Ovary (tissue), 3 donors: Measurements from ENCODE around the gene KSR1.

Source experiments
- EP300 ChIP-seq: sonication (generic); formaldehyde crosslinking; IDR thresholded peaks from one replicate; pipeline ENCODE4 v1.6.1; 2017; ENCODE audit warnings: antibody characterized with exemption
- POLR2A ChIP-seq: fragments of 450-650 bp; IDR thresholded peaks from one replicate; pipeline ENCODE4 v1.6.1; 2017; ENCODE audit warnings: antibody characterized with exemption, mild to moderate bottlenecking, moderate library complexity
- TF ChIP-seq, protein P1 (sequence below), 3 donors: fragments of 450-650 bp in 2 of 3; fragments of 200-600 bp in 1 of 3; IDR thresholded peaks; one replicate each; pipeline versions ENCODE4 v1.5.1 to v1.8.0; 2016 to 2022; ENCODE audit warnings: antibody characterized with exemption in 3 of 3, mild to moderate bottlenecking in 1 of 3
- donor health status: DM: no; HTN: no; CAD: no.

- TF ChIP-seq EP300 (no peak), POLR2A (no peak)
- TF ChIP-seq, protein P1, sequence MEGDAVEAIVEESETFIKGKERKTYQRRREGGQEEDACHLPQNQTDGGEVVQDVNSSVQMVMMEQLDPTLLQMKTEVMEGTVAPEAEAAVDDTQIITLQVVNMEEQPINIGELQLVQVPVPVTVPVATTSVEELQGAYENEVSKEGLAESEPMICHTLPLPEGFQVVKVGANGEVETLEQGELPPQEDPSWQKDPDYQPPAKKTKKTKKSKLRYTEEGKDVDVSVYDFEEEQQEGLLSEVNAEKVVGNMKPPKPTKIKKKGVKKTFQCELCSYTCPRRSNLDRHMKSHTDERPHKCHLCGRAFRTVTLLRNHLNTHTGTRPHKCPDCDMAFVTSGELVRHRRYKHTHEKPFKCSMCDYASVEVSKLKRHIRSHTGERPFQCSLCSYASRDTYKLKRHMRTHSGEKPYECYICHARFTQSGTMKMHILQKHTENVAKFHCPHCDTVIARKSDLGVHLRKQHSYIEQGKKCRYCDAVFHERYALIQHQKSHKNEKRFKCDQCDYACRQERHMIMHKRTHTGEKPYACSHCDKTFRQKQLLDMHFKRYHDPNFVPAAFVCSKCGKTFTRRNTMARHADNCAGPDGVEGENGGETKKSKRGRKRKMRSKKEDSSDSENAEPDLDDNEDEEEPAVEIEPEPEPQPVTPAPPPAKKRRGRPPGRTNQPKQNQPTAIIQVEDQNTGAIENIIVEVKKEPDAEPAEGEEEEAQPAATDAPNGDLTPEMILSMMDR (IDR thresholded peaks at IDR 0.05) = no peak
Measured at GRCh38 chr17:27429666-27430382, 26.4 kb upstream of the KSR1 start.
